NCI-H146 treated with DMSO at 0.1 percent for 48 hours (cell line): ENCODE results near the gene HOXC11.

Experiments used
- DNase-seq: peaks from one replicate; lab custom pipeline; 2025; ENCODE audit not compliant: unreplicated experiment; lab: John Stamatoyannopoulos, UW

The HOXC11 gene

DNA sequence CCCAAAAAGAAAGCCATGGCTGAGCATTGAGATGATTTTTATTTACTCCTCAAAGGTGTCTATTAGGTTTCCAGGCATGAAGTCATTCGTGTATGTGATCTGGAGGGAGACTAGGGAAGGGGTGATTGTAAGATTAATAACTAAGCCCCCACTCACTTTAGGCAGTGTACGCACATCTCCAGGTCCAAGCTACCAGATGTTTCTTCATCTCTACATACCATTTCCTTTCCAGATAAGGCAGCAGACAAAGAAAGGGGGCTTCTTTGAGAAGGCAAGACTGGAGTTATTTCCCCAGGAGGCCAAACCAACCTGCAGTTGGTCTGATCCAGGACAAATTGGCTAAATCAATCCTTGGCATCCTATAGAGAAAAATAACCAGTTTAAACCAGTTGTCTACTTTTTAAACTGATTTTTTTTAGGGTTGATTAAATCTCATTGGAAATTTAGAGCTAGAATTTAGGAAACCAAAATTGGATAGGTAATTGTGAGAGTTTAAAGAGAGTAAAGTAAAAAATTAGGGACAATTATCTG is 30.4 kb upstream of the HOXC11 start:
- no peak for DNase-seq

DNA sequence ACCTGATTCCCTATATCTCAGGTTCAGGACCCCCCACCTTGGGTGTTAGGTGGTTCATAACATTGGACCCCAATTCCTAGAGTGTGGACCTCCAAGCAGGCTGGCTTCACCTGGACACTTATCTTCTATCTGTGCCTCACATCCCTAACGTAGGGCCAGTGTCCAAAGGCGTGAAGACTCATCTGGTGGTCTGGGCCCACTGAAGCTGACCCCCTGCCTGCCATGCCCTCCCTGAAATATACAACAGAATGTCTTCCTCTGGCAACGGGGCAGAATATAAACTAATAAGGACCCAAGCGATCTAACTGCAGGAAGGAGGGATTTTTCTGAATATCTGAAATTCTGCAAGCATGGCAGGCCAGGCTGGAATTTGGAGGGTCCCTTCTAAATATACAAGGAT is 28.7 kb upstream of the HOXC11 start:
- no peak for DNase-seq

DNA sequence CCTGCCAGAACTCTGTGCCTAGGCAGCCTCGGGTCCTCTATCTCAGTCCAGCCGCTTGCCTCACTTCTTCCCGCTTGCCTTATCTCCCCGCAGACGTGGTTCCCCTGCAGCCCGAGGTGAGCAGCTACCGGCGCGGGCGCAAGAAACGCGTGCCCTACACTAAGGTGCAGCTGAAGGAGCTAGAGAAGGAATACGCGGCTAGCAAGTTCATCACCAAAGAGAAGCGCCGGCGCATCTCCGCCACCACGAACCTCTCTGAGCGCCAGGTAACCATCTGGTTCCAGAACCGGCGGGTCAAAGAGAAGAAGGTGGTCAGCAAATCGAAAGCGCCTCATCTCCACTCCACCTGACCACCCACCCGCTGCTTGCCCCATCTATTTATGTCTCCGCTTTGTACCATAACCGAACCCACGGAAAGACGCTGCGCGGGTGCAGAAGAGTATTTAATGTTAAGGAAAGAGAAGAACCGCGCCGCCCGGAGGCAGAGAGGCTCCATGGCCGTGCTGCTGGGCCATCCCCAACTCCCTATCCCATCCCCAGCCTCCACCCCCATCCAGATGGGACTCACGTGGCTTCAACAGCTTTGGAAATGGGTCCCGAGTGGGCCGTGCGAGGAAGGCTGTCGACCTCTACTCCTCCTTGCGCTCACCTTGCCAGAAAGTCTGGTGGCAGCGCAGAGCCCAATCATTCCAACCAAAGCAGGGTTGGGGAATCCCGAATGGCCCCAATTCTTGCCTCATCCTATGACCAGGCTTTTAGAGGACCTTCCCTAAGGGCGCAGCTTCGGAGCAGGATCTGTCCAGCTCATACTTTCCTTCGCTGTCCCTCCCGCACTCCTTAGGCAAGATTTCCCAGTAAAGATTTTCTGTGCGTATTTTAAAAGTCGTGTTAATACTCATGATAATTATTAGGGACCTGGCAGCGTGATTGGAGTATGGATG is 27.7 kb upstream of the HOXC11 start:
- no peak for DNase-seq

DNA sequence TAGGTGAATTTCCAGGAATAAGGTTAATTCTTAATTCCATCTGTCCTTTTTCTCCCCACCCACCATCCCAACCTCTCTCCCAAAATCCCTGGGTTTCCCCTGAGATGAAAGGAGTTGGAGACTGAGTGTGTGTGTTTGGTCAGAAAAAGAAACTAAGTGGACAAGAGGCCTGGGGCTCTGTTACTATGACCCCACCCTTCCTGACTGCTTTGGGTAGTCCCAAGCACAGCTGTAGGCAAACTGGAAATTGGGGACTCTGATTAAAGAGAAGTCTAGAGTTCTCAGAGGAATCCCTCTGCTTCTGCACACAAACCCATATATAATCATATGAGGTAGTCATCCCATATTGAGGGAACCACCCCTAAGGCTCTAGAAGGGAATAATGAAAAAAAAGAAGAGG is 25.2 kb upstream of the HOXC11 start:
- DNase-seq = no peak

DNA sequence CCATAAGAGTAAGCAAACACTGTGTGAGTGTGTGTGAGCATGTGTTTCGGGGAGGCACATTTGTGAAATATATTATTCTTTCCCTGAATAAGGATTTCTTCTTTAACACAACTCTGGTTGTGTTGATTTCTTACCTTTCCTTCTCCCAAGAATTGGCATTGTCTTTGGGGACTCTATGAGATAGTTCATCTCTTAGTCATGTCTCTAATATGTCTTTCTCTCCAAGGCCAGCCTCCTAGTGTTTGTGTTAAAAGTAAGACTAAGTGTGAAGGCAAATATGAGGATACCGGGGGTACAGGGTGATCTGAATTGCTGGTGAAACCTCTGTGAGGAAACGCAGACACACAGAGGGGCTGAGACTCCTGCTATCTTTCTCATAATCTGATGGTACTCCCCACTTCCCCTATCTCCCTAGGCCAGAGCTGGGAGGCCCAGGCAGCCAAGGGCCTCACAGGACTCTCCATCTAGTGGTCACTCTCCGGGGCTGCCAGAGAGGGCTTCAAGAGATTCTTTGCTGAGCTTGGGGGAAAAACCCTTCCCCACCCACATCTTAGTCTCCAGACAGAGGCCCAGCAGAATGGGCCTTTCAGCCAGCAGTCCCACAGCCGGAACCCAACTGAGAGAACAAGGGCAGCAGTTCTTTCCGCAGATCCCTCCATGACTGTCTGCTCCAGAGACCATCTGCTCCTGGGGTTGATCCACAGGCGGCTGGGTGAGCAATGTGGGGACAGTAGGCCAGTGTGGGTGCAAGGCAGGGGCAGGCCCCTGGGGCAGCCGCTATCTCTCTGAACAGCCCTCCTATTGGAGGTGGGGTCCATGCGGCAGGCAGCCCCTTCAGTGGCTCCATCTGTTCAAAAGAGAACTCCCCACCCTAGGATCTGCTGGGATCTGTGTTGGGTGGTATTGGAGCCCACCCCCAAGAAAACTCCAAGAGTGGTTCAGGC is 24.0 kb upstream of the HOXC11 start:
- DNase-seq = no peak

DNA sequence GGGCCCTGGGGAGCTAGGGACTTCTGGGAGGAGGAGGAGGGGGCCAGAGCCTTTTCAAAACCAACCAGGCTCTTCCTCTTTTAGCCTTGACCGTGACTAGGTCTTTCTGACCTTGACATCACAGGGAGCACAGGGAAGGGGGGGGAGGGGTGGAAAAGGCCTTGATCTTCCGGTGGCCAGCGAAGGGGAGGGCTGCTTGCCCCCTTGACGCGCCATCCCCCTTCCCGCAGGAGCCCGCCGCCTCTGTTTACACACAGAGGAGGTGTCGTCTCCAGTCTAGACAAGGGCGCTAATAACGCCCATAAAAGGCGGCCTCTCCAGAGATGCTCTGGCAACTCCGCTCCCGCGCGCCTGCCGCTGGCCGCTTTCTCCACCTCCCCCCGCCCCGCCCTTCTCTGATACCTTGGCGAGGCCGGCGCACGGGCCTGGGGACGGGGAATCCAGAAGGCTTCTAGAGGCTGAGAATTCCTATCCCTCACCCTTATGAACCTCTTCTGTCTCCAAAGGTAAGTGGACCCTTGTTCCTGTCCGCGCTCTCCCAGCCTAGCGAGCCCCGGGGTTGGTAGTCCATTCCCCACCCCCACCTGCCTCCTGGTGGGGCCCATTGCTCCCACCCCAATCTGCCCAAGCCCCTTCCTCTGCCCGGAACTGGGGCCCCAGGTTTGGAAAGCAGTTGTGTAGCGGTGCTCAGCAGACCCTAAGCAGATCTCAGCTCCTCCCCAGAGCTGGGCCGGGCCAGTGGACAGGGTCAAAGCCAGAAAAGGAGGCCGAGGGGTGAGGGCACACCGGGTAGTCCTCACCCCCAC is 23.1 kb upstream of the HOXC11 start:
- no peak for DNase-seq

DNA sequence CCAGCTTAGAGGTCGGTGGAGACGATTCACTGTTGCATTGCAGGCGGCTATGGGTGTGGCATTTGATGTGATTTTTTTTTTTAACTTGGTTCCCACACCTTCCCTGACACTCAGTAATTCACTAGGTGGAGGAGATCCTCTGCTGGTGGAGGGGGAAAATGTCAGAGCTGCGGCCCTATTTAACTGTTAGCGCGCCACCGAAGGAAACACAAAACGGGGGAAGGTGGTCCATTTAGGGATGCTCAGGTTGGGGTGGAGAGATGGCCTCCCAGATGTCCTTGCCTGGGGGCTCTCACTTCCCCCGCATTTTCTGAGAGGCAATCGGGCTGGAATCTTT is 22.5 kb upstream of the HOXC11 start:
- DNase-seq = no peak

DNA sequence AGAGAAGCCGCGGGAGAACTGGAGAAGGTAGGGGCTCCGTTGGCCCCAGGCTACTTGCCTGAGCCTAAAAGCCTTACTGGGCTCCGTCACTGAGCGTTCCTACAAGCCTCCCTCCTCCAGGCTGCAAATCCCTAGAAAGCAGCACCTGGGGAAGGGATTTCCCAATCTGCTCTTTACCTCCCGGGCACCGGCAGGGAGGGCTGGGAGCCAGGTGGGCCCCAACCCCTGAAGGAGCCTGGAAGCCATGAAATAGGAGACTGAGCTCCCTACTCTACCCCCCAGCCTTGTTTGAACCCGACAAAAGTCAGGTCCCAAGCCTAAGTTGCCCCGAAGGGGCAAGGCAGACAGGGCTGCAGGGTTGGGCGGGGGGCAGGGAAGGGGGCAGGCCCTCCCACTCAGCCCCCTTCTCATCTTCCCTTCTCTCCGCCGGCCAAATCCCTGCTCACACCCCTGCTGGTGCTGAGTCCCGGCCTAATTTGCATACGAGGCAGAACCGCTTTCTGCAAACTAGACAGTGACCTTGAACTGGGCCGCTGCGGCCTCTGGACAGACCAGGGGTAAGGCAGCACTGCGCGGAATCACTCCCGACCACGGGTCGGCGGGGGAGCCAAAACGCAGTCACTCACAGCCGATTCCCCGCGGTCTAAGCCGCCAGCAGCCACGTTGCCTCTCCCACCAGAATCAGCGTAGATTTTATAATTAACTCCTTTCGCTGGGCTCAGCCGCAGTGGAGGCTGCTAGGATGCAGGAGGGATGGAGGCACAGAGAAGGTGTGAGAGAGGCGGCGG is 21.9 kb upstream of the HOXC11 start:
- DNase-seq = no peak

DNA sequence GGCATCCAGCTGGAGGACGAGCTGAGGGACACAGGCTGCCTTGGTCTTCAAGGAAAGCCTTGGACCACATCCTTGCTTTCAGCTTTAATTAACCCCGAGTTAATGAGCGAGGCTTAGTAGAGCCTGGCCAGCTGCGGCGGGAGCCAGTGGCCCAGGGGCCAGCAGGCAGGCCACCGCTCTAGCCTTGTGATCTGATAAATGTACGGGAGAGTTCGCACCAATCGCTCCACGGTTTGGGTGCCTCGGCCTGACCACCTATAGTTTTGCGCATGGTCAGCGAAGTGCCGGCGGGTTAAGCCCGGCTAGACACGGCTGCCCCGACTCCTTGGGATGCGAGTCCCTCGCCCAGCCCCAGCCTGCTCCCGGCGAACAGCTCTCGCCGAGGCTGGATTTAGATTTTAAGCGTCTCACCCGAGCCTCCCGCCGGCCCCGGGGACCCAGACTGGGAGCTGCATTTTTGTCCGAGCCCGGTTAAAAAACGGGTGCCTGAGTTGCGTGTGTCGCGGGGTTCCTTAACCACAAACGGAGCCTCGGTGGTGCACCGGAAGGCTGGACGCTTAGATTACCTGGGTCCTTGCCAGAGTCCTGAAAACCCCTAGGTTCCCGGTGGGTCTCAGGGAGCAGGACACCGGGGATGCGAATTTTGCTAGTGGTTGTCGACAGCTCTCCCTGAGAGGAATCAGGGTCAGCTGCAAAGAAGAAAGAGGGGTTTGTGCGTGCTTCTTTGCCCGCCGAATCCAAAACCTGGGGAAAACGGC is 21.2 kb upstream of the HOXC11 start:
- no peak for DNase-seq

DNA sequence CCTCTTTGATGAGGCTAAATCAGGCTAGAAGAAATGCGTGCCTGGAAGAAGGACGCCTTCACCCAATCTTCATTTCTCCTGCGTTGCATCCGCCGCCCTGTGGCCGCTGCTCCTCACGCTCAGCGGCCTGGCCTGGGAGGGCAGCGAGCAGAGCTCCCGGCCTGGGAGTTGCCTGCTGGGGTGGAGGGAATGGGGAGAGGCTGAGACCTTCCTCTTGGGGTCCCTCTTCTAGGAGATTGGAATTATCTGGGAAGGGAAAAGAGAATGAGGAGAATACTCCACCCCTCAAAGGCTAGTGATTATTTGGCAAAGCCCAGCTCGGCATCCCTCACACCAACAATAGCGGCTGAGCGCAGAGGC is 20.6 kb upstream of the HOXC11 start:
- no peak for DNase-seq

DNA sequence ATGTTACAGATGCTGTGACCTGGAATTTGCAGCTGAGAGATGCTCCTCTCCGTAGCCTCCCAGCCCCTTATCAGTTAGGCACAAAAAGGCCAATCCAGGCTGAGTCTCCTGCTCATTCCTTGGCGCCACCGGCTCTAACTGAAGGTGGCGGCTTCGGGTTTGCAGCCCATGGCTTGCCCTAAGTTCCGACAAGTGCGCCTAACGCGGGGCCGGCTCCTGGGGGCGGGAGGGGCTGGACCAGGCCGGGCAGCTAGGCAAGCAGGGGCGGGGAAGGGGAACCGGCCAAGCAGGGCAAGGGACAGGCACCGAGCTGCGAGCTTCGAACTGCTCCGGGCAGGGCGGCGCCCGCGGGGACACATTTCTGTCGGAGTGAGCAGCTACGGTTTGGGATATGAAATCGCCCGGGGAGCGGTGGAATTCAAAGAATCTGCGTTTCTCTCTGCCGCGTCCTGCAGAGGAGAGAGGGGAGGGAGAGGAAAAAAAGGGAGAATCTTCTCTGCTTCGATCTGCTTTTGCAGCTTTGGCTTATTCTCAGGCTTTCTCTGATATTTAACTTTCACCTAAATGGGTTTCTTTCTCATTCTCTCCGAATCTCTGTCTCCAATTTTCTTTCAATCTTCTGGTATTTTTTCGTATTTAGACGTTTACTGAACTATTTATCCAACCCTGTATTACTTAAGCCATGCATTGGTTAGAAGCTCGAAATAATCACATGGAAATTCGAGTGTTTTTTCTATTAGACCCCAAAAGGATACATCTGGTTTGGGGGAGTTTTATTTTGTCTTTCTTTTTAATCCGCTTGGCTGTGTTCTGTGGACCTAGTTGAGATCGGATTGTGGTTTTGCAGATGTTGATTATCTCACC is 19.8 kb upstream of the HOXC11 start:
- no peak for DNase-seq

DNA sequence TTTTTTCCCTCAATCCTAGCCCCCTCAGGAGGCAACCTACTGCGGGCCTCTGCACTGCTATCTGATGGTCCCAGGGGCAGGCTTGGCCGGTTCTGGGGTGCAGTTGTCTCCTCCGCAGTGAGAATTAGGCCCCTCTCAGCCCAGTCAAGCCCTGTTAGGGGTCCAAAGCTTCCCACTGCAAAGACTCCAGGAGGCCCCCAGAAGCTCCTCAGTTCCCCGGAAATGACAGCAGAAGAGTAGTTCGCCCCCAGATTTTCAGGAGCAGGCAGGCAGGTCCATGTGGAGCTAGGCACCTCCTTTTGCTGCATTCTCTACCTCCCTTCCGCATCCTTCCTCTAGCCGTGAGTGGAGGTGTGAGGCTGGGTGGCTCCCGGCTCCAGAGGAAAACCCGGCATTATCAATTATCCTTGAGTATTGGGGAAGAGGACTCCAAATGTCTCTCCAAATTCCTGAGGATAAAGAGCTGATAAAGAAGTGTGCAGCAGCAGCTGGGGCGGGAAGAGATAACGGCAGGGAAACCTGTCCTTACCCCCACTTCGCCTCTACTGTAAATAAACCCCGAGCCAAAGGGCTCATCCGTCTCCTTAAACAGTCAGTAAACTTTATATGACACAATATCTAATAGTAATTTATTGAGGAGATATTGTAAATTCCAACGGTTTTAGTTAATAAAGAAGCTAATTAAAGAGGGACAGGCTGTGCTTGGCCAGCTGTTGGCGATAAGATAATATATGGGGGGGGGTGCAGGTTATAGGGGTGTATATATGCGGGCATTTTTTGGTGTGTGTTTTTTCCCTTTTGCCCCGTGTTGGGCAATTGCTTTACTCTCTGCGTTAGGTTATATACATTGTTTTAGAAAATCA is 18.9 kb upstream of the HOXC11 start:
- DNase-seq = no peak

DNA sequence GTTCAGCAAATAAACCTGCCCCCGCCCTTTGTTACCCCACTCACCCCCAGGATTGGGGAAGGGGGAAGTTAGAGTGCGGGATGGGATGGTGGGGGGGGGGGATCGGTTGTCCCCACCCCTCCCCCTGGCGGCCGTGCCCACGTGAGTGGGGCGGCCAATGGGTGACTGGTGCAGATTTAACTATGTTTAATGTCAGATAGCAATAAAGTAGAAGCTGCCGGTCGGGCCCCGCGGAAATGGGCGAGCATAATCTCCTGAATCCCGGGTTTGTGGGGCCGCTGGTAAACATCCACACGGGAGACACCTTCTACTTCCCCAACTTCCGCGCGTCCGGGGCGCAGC is 18.3 kb upstream of the HOXC11 start, which contains the start of gene HOXC12:
Gene HOXC12, plus strand, starts transcription at position 210 of the 342 bp plus-strand sequence. Its CDS starts 27 bp downstream, at position 237.
- no peak for DNase-seq

DNA sequence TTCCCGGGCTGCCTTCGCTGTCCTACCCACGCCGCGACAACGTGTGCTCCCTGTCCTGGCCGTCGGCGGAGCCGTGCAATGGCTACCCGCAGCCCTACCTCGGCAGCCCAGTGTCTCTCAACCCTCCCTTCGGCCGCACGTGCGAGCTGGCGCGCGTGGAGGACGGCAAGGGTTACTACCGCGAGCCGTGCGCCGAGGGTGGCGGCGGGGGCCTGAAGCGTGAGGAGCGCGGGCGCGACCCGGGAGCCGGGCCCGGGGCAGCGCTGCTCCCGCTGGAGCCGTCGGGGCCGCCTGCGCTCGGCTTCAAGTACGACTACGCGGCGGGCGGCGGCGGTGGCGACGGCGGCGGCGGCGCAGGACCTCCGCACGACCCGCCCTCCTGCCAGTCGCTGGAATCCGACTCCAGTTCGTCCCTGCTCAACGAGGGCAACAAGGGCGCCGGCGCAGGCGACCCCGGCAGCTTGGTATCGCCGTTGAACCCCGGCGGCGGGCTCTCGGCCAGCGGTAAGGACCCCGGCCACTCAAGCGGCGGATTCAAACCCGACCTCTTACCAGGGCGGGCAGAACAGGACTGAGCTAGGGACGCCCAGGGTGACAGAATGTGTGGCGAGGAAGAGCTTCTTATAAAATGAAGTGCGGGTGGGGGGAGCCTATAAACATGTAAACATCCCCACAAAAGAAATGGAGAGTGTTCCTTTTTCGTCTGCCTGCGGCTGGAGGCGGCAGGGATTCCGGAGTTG is 17.7 kb upstream of the HOXC11 start:
- DNase-seq = no peak

DNA sequence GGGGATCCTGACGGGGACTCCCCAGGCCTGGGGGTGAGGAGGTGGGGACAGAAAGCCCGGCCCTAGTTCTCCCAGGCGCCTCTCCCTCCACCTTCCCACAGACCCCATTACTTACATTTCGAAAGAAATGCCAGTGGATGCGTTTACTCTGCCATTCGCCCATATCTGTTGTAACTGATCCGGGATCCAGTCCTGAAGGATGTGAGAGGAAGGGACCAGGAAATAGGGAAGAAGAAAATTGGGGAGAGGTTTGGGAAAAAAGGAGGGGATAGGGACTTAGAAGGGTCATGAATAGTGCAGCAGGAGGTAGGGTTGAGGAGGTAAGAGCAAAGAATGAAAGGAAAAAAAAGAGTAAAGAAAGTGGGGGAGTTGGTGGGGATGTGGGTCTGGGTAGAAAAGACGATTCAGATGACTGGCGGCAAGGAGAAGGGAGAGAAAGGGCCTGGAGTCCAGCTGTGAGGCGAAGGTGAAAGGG is 17.1 kb upstream of the HOXC11 start:
- no peak for DNase-seq

DNA sequence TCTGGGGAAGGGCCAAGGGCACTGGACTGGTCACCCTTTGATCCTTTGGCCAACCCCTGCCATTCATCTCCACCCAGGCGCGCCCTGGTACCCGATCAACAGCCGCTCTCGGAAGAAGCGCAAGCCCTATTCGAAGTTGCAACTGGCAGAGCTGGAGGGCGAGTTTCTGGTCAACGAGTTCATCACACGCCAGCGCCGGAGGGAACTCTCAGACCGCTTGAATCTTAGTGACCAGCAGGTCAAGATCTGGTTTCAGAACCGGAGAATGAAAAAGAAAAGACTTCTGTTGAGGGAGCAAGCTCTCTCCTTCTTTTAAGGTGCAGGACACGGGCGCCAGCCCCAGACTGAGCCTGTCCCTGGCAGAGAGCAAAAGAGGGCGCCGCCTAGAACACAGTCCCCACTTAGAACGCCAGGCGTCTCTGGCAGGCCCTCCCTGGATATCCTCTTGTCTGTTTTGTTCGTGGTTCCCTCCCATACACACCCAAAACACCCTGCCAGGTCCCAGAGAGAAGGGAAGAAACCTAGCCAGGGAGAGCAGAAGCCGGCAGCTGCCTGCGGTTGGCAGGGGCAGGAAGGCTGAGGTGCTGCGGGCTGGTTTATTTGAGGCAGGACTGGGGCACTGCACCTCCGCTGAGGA is 16.6 kb upstream of the HOXC11 start:
- DNase-seq = no peak
